WERI-Rb-1 (cell line): Measurements from ENCODE around the gene RADIL.

ENCODE experiments used
- DNase-seq: peaks from one replicate; pipeline ENCODE4 v3.0.0-alpha.2; 2020
- H3K27ac ChIP-seq: fragments of 250-450 bp; sonication (Bioruptor Pico); 2 replicates; pipeline ENCODE4 v1.5.1; 2020; ENCODE audit warnings: mild to moderate bottlenecking, moderate library complexity
- H3K27me3 ChIP-seq: fragments of 250-450 bp; sonication (Bioruptor Pico); 2 replicates; pipeline ENCODE4 v1.5.1; 2021; ENCODE audit warnings: mild to moderate bottlenecking, low read depth, moderate library complexity; ENCODE audit not compliant: insufficient read depth, severe bottlenecking
- H3K36me3 ChIP-seq: fragments of 250-450 bp; sonication (Bioruptor Pico); 2 replicates; pipeline ENCODE4 v1.5.1; 2020; ENCODE audit warnings: mild to moderate bottlenecking, moderate library complexity
- H3K4me3 ChIP-seq: 2 replicates; pipeline ENCODE4 v1.5.1; 2011; ENCODE audit warnings: low read depth, mild to moderate bottlenecking, control low read depth, low read length
- H3K9me3 ChIP-seq: fragments of 250-450 bp; sonication (Bioruptor Pico); 2 replicates; pipeline ENCODE4 v1.5.1; 2021; ENCODE audit warnings: mild to moderate bottlenecking, moderate library complexity; ENCODE audit not compliant: severe bottlenecking
- CTCF ChIP-seq: IDR thresholded peaks from 2 replicates; pipeline ENCODE4 v1.5.1; 2011; ENCODE audit warnings: low read depth, mild to moderate bottlenecking, control low read depth, inconsistent platforms, low read length

RADIL gene

GRCh38 chr7:4837041-4837802 is 46.3 kb downstream of the RADIL start:
- peak; percentile 62 for DNase-seq
- TF ChIP-seq CTCF: no peak
- H3K27ac ChIP-seq: peak overlapping the region; percentile 77
- H3K27me3 ChIP-seq: no peaks in the 10 kb centered on the region
- H3K9me3 ChIP-seq: no peaks in the 10 kb centered on the region
- H3K4me3 ChIP-seq: no peak overlapping the region
- H3K36me3 ChIP-seq: peaks cover 27% of the 10 kb centered on the region

GRCh38 chr7:4836206-4836661 is 47.3 kb downstream of the RADIL start:
- Histone ChIP-seq H3K9me3 (no peaks in the 10 kb centered on the region), H3K27ac (0 out of 2 replicates have a peak overlapping the region, but pooled peaks have one; percentile 20), H3K4me3 (no peak overlapping the region), H3K27me3 (no peaks in the 10 kb centered on the region), H3K36me3 (peaks cover 27% of the 10 kb centered on the region)
- no peak for TF ChIP-seq CTCF
- no peak for DNase-seq

- TF ChIP-seq CTCF: no peak
- Histone ChIP-seq H3K9me3 (no peaks in the 10 kb centered on the region), H3K27ac (no peak overlapping the region), H3K36me3 (peaks cover 27% of the 10 kb centered on the region), H3K4me3 (no peak overlapping the region), H3K27me3 (no peaks in the 10 kb centered on the region)
- no peak for DNase-seq
Measured at GRCh38 chr7:4835398-4836205, 47.9 kb downstream of the RADIL start.

- TF ChIP-seq CTCF: no peak
- no peak for DNase-seq
- H3K36me3 ChIP-seq: peaks cover 30% of the 10 kb centered on the region
- H3K27me3 ChIP-seq: no peaks in the 10 kb centered on the region
- no peaks in the 10 kb centered on the region for H3K9me3 ChIP-seq
- H3K4me3 ChIP-seq: no peak overlapping the region
- no peak overlapping the region for H3K27ac ChIP-seq
Measured at GRCh38 chr7:4834601-4835397, 48.7 kb downstream of the RADIL start.

GRCh38 chr7:4833691-4834600 is 49.6 kb downstream of the RADIL start:
- DNase-seq: no peak
- H3K4me3 ChIP-seq: no peak overlapping the region
- H3K9me3 ChIP-seq: no peaks in the 10 kb centered on the region
- H3K27ac ChIP-seq: no peak overlapping the region
- no peak for TF ChIP-seq CTCF
- no peaks in the 10 kb centered on the region for H3K27me3 ChIP-seq
- peaks cover 35% of the 10 kb centered on the region for H3K36me3 ChIP-seq
